H1 (cell line): ENCODE data around the gene ANKRD34B. TPM values are rescaled to one million over a fixed set of nuclear protein-coding genes. Genes with fewer than 3 reads are reported as not detected.

Source experiments
- CTCF ChIA-PET: fragments of 300-600 bp; sonication (Branson Sonifier 250); formaldehyde crosslinking; loops from one replicate; lab custom pipeline; 2021; ENCODE audit not compliant: partially characterized antibody; lab: Charles Lee
- POLR2A ChIA-PET: fragments of 300-600 bp; sonication (Branson Sonifier 250); formaldehyde crosslinking; loops from one replicate; lab custom pipeline; 2021; ENCODE audit warnings: inconsistent platforms; ENCODE audit not compliant: partially characterized antibody; lab: Charles Lee
- DNase-seq, 2 experiments: peaks; one replicate each; pipeline versions ENCODE4 v3.0.0 to v3.0.0-alpha.2; 2010 to 2022; ENCODE audit warnings: low spot score in 2 of 2, low read depth in 1 of 2, mixed read lengths in 1 of 2
- FAIRE-seq: peaks from 2 replicates; lab custom pipeline; 2011; peaks lifted over from hg19 to GRCh38; lab: Jason Lieb, UNC
- H2AFZ ChIP-seq: 2 replicates; pipeline ENCODE4 v1.8.1; 2012; ENCODE audit warnings: low read length, inconsistent platforms
- H2AK5ac ChIP-seq: 2 replicates; pipeline ENCODE4 v1.6.1; 2013; ENCODE audit warnings: low read depth, low read length
- H2BK120ac ChIP-seq: replicated peaks from 2 replicates; pipeline ENCODE3; 2013; ENCODE audit warnings: low read depth, low read length, inconsistent platforms
- H2BK12ac ChIP-seq: 2 replicates; pipeline ENCODE4 v1.6.1; 2013; ENCODE audit warnings: low read depth, low read length
- H2BK15ac ChIP-seq: 2 replicates; pipeline ENCODE4 v1.6.1; 2013; ENCODE audit warnings: low read length
- H2BK20ac ChIP-seq: 2 replicates; pipeline ENCODE4 v1.6.1; 2013; ENCODE audit warnings: low read length
- H2BK5ac ChIP-seq: 2 replicates; pipeline ENCODE4 v1.6.1; 2013; ENCODE audit warnings: low read depth, low read length
- H3K14ac ChIP-seq: 2 replicates; pipeline ENCODE4 v1.6.1; 2013; ENCODE audit warnings: inconsistent platforms; ENCODE audit not compliant: insufficient read length
- H3K18ac ChIP-seq: 2 replicates; pipeline ENCODE4 v1.6.1; 2013; ENCODE audit warnings: low read length; ENCODE audit errors: extremely low read depth
- H3K23ac ChIP-seq: 2 replicates; pipeline ENCODE4 v1.6.1; 2013; ENCODE audit warnings: inconsistent platforms; ENCODE audit not compliant: insufficient read length
- H3K23me2 ChIP-seq: 2 replicates; pipeline ENCODE4 v1.6.1; 2013; ENCODE audit warnings: low read depth, low read length
- H3K27ac ChIP-seq: 2 replicates; pipeline ENCODE4 v1.6.1; 2011; ENCODE audit warnings: low read depth, low read length, inconsistent platforms
- H3K27me3 ChIP-seq, 4 experiments: replicated peaks in 1 of 4; 1 replicate in 1 of 4; 2 replicates in 3 of 4; pipeline versions ENCODE4 v1.6.1 to v1.8.1; 2011 to 2013; ENCODE audit warnings: low read length in 3 of 4, mild to moderate bottlenecking in 3 of 4, inconsistent platforms in 2 of 4, mixed read lengths in 2 of 4, moderate library complexity in 1 of 4; ENCODE audit not compliant: control insufficient read depth in 3 of 4, insufficient read depth in 3 of 4; ENCODE audit errors: extremely low read depth in 1 of 4
- H3K36me3 ChIP-seq, 4 experiments: 2 replicates each; pipeline versions ENCODE4 v1.6.1 to v1.8.1; 2011 to 2013; ENCODE audit warnings: mild to moderate bottlenecking in 4 of 4, low read length in 3 of 4, moderate library complexity in 2 of 4, control low read depth in 1 of 4, inconsistent platforms in 1 of 4; ENCODE audit not compliant: insufficient read depth in 4 of 4, control insufficient read depth in 2 of 4
- H3K4ac ChIP-seq: replicated peaks from 2 replicates; pipeline ENCODE3; 2013; ENCODE audit warnings: low read length, low read depth, mixed read lengths, inconsistent platforms; ENCODE audit not compliant: insufficient read length
- H3K4me1 ChIP-seq, 4 experiments: replicated peaks in 1 of 4; 1 replicate in 1 of 4; 2 replicates in 3 of 4; pipeline versions ENCODE4 v1.6.1 to v1.8.1; 2011 to 2013; ENCODE audit warnings: low read length in 3 of 4, inconsistent platforms in 2 of 4, mixed read lengths in 1 of 4; ENCODE audit not compliant: insufficient read depth in 4 of 4, control insufficient read depth in 3 of 4
- H3K4me2 ChIP-seq, 2 experiments: 2 replicates each; pipeline versions ENCODE4 v1.6.1 to v1.8.1; 2011 to 2013; ENCODE audit warnings: low read depth in 2 of 2, low read length in 2 of 2, control low read depth in 1 of 2, inconsistent platforms in 1 of 2, mild to moderate bottlenecking in 1 of 2; ENCODE audit not compliant: insufficient read depth in 1 of 2
- H3K4me3 ChIP-seq, 4 experiments: fragments of 200-600, 300-600 bp in 1 of 4; sonication (generic), shearing (Covaris generic), sonication (Bioruptor Twin) in 1 of 4; 2 replicates each; pipeline versions ENCODE4 v1.5.1 to v1.8.1; 2011 to 2016; ENCODE audit warnings: low read length in 4 of 4, low read depth in 3 of 4, control low read depth in 2 of 4, inconsistent platforms in 2 of 4, mild to moderate bottlenecking in 2 of 4, mixed read lengths in 1 of 4, moderate library complexity in 1 of 4; ENCODE audit not compliant: insufficient read depth in 2 of 4; ENCODE audit errors: extremely low read depth in 1 of 4
- H3K56ac ChIP-seq: replicated peaks from 2 replicates; pipeline ENCODE3; 2013; ENCODE audit warnings: low read depth, mild to moderate bottlenecking, mixed read lengths, low read length, inconsistent platforms; ENCODE audit not compliant: insufficient read length
- H3K79me1 ChIP-seq: 2 replicates; pipeline ENCODE4 v1.6.1; 2013; ENCODE audit warnings: low read depth, low read length, control low read depth
- H3K79me2 ChIP-seq, 2 experiments: 2 replicates each; pipeline versions ENCODE4 v1.6.1 to v1.8.1; 2012 to 2013; ENCODE audit warnings: low read length in 2 of 2, mild to moderate bottlenecking in 2 of 2, inconsistent platforms in 1 of 2; ENCODE audit not compliant: insufficient read depth in 2 of 2, control insufficient read depth in 1 of 2
- H3K9ac ChIP-seq, 4 experiments: replicated peaks in 1 of 4; 1 replicate in 1 of 4; 2 replicates in 3 of 4; pipeline versions ENCODE4 v1.6.1 to v1.8.1; 2011 to 2013; ENCODE audit warnings: low read depth in 3 of 4, low read length in 3 of 4, control low read depth in 2 of 4, mild to moderate bottlenecking in 2 of 4, moderate library complexity in 2 of 4, inconsistent platforms in 1 of 4; ENCODE audit errors: extremely low read depth in 1 of 4
- H3K9me3 ChIP-seq, 2 experiments: 2 replicates each; pipeline versions ENCODE4 v1.6.1 to v1.8.1; 2012 to 2013; ENCODE audit warnings: mild to moderate bottlenecking in 2 of 2, moderate library complexity in 2 of 2, control low read depth in 1 of 2, inconsistent platforms in 1 of 2, low read depth in 1 of 2, low read length in 1 of 2, mixed read lengths in 1 of 2; ENCODE audit not compliant: insufficient read depth in 2 of 2
- H4K20me1 ChIP-seq, 2 experiments: replicated peaks in 1 of 2; 2 replicates each; pipeline versions ENCODE3 to v1.8.1; 2011 to 2013; ENCODE audit warnings: inconsistent platforms in 2 of 2, low read length in 2 of 2, mild to moderate bottlenecking in 1 of 2; ENCODE audit not compliant: insufficient read depth in 2 of 2, control insufficient read depth in 1 of 2
- H4K5ac ChIP-seq: 2 replicates; pipeline ENCODE4 v1.6.1; 2013; ENCODE audit warnings: low read length, low read depth, mixed read lengths, inconsistent platforms; ENCODE audit not compliant: insufficient read length
- H4K8ac ChIP-seq: 2 replicates; pipeline ENCODE4 v1.8.0; 2013; ENCODE audit warnings: mild to moderate bottlenecking, moderate library complexity, low read length, inconsistent platforms; ENCODE audit not compliant: insufficient read depth; ENCODE audit errors: extremely low read depth
- H4K91ac ChIP-seq: replicated peaks from 2 replicates; pipeline ENCODE3; 2013; ENCODE audit warnings: low read length, mixed read lengths, inconsistent platforms; ENCODE audit not compliant: insufficient read length
- EZH2 ChIP-seq: fragments of 200-600 bp; sonication (generic); IDR thresholded peaks from 2 replicates; pipeline ENCODE4 v1.7.1; 2012; ENCODE audit warnings: low read depth, mild to moderate bottlenecking, moderate library complexity, low read length, inconsistent platforms; ENCODE audit not compliant: severe bottlenecking
- RBBP5 ChIP-seq: IDR thresholded peaks from 2 replicates; pipeline ENCODE4 v1.7.1; 2012; ENCODE audit warnings: low read depth, mild to moderate bottlenecking, inconsistent platforms, low read length, moderate library complexity, borderline replicate concordance
- SIN3A ChIP-seq, 2 experiments: IDR thresholded peaks in 1 of 2; conservative IDR thresholded peaks in 1 of 2; 2 replicates each; pipeline ENCODE4 v1.6.1; 2011 to 2012; ENCODE audit warnings: low read length in 2 of 2, improper control_type of control experiment in 1 of 2, low read depth in 1 of 2, mild to moderate bottlenecking in 1 of 2
- WGBS, 2 experiments: shearing (Covaris generic) in 1 of 2; methylation state at CpG; one replicate each; pipeline versions ENCODE4 v1.1.6 to v1.1.7; 2013 to 2015; ENCODE audit warnings: low lambda C conversion rate in 2 of 2, mixed read lengths in 2 of 2, inconsistent platforms in 1 of 2, low coverage in 1 of 2, missing lambda C conversion rate in 1 of 2; ENCODE audit not compliant: insufficient replicate concordance in 2 of 2, insufficient coverage in 1 of 2, insufficient read length in 1 of 2; ENCODE audit errors: extremely low coverage in 1 of 2, missing lambda C conversion rate in 1 of 2; 5-methylcytosine and 5-hydroxymethylcytosine counted together
- polyA plus RNA-seq, 7 experiments: library from polyadenylated mRNA; depleted of rRNA in 3 of 7; stranded (reverse) in 5 of 7; unstranded in 2 of 7; fragments of >200 nt in 5 of 7; fragments of 200-250 nt in 2 of 7; gene quantifications; 1 replicate in 5 of 7; 2 replicates in 1 of 7; 4 replicates in 1 of 7; pipeline versions ENCODE4 v1.2.1 to v1.2.3, GENCODE V29; 2011 to 2013; ENCODE audit warnings: missing spikeins in 2 of 7, mixed read lengths in 2 of 7
- total RNA-seq: library from RNA; stranded (reverse); fragmentation: NEBNext Ultra II Directional; extraction: Animal tissue kit (Norgen Biotek cat#: 25700); gene quantifications from 2 replicates; pipeline ENCODE4 v1.2.1, GENCODE V29; 2021

The ANKRD34B gene
- total and polyA plus RNA-seq, 2 of the 8 experiments (the other 6 are each of a cell fraction or from before 2014, with no cell fraction given): 1.5 to 6.3 TPM

DNA sequence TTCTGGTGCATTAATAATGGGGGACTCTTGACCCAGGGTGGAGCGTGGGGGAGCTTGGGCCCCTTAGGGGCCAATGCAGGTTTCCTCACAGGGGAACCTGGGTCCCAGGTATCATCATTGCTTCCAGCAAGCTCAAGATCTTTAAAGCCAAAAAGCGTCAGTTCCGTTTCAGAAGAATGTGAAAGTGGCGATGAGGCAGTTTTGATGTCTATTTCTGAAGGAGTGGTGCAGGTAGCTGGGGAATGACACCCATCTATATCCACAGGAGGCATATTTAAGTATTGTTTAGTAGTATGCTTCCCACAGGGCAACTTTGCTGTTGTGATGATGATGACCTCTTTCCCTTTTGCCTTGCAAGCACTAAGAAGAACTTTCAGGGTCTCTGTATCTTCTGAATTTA, 10.8 kb downstream of the ANKRD34B start:
- POLR2A ChIA-PET: no interaction called here
- Histone ChIP-seq H2BK15ac (no peak overlapping the region), H3K23ac (no peak overlapping the region), H3K4me2 (no peak overlapping the region), H3K27ac (no peak overlapping the region), H2AK5ac (no peak overlapping the region), H3K23me2 (no peaks in the 10 kb centered on the region), H2BK12ac (no peak overlapping the region), H2AFZ (no peak overlapping the region), H3K9ac (no peak overlapping the region), H3K4me1 (peaks cover 2 to 15% (median 7%) of the 10 kb centered on the region in 4 experiments; a peak in 6 of 7 replicates), H4K8ac (no peak overlapping the region), H4K91ac (no peak overlapping the region), H2BK120ac (no peak overlapping the region), H3K79me1 (no peaks in the 10 kb centered on the region), H3K9me3 (no peaks in the 10 kb centered on the region), H3K18ac (no peak overlapping the region), H2BK5ac (no peak overlapping the region), H3K27me3 (no peaks in the 10 kb centered on the region), H3K14ac (no peak overlapping the region), H3K4ac (no peak overlapping the region), H3K36me3 (no peaks in the 10 kb centered on the region), H4K5ac (no peak overlapping the region), H3K4me3 (no peak overlapping the region), H4K20me1 (no peaks in the 10 kb centered on the region), H3K56ac (no peak overlapping the region), H3K79me2 (no peaks in the 10 kb centered on the region), H2BK20ac (no peak overlapping the region)
- FAIRE-seq (no peak), DNase-seq (no peak)
- CTCF ChIA-PET: interaction anchor here (0.8 to 1.4 kb wide), 3 partner anchors 10 to 97 kb away, joined by 3 to 8 read pairs (median 3); no protein-coding TSS in a partner anchor
- TF ChIP-seq EZH2 (no peak), SIN3A (conservative IDR thresholded peaks at IDR 0.05 in 1 of 2, IDR thresholded peaks at IDR 0.05 in 1 of 2; ENCODE audit: low read depth in 1 of 2, low read length in 2 of 2) (no peak), RBBP5 (no peak)
- WGBS, 2 experiments: 94% methylated on average over 4 of the region's 4 CpGs; no CpG with 5 or more reads in 1 of the 2 experiments
